ENCODE data around the gene KRTAP5-11.
A peak's percentile ranks its signal among the peaks of the same experiment; 100 is the strongest.

KRTAP5-11 gene

DNA sequence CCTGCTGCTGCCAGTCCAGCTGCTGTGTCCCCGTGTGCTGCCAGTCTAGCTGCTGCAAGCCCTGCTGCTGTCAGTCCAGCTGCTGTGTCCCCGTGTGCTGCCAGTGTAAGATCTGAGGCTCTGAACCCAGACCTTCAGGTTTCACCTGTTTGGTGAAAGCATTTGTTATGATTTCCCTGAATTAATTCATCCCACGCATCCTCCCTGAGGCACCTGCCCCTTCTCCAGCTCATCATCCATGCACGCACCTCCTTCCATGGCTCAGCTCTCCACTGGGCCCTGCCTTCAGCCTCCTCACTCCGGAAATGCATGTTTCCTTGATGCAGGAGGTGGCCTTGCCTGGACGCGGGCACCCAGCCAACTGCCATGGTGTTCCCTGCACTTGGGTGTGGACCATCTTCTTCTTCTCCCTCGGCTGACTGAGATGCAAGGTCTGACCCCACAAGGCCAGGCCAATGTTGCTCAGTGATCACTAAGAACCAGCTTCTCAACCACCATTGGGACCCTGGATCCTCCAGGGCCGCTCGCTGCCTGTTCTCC lies 16.5 kb downstream of the KRTAP5-11 start:
- ChIA-PET POLR2A (no interaction called here), CTCF (no interaction called here)
- DNase-seq (ENCODE audit: extremely low spot score), result no peak
- TF ChIP-seq LEF1 (IDR thresholded peaks at IDR 0.05; ENCODE audit: borderline replicate concordance), result no peak
- no peak for TF ChIP-seq BHLHE40 (IDR thresholded peaks at IDR 0.05; ENCODE audit: borderline replicate concordance)
- no peak for TF ChIP-seq SP1 (IDR thresholded peaks at IDR 0.05)
- TF ChIP-seq TARDBP (IDR thresholded peaks at IDR 0.05), result no peak
- TF ChIP-seq SUZ12 (IDR thresholded peaks at IDR 0.05), result no peak
- TF ChIP-seq ZNF384 (IDR thresholded peaks at IDR 0.05), result no peak
- TF ChIP-seq ELF4 (IDR thresholded peaks at IDR 0.05), result no peak
- TF ChIP-seq FOXK2 (IDR thresholded peaks at IDR 0.05), result no peak
- TF ChIP-seq FOXM1 (IDR thresholded peaks at IDR 0.05; ENCODE audit: borderline replicate concordance), result no peak
- TF ChIP-seq FOXA1 (IDR thresholded peaks at IDR 0.05), result no peak
- no peak for TF ChIP-seq HDGF (IDR thresholded peaks at IDR 0.05; ENCODE audit: borderline replicate concordance)
- TF ChIP-seq NFRKB (IDR thresholded peaks at IDR 0.05), result no peak
- no peak for TF ChIP-seq ARNT (IDR thresholded peaks at IDR 0.05)
- TF ChIP-seq, protein P1, sequence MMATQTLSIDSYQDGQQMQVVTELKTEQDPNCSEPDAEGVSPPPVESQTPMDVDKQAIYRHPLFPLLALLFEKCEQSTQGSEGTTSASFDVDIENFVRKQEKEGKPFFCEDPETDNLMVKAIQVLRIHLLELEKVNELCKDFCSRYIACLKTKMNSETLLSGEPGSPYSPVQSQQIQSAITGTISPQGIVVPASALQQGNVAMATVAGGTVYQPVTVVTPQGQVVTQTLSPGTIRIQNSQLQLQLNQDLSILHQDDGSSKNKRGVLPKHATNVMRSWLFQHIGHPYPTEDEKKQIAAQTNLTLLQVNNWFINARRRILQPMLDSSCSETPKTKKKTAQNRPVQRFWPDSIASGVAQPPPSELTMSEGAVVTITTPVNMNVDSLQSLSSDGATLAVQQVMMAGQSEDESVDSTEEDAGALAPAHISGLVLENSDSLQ (IDR thresholded peaks at IDR 0.05), result no peak
- no peak for TF ChIP-seq CTBP1 (IDR thresholded peaks at IDR 0.05; ENCODE audit: borderline replicate concordance)

DNA sequence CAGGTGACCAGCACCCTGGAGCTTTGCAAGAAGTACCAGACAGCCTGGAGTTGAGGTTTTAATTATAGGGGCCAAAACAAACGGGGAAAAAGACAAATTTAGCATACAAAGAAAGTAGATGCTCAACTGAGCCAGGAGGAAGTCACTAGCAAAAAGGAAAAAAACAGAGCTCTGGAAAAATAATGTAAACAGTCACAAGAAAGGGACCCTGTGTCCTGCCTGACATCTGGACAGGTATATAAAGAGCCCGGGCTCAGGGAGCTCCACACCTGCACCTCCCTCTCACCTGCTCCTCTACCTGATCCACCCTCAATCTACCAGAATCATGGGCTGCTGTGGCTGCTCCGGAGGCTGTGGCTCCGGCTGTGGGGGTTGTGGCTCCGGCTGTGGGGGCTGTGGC lies 17.4 kb downstream of the KRTAP5-11 start, which contains the start of gene KRTAP5-10:
TSS of gene KRTAP5-10 (plus strand) at position 301 of the 400 bp plus-strand sequence. CDS start at position 326, 25 bp downstream.
- no peak for TF ChIP-seq CTBP1 (IDR thresholded peaks at IDR 0.05; ENCODE audit: borderline replicate concordance)
- TF ChIP-seq BHLHE40 (IDR thresholded peaks at IDR 0.05; ENCODE audit: borderline replicate concordance), result no peak
- no peak for TF ChIP-seq SP1 (IDR thresholded peaks at IDR 0.05)
- no peak for TF ChIP-seq ARNT (IDR thresholded peaks at IDR 0.05)
- TF ChIP-seq, protein P1 (IDR thresholded peaks at IDR 0.05), result no peak
- no peak for TF ChIP-seq FOXM1 (IDR thresholded peaks at IDR 0.05; ENCODE audit: borderline replicate concordance)
- TF ChIP-seq TARDBP (IDR thresholded peaks at IDR 0.05), result no peak
- no peak for TF ChIP-seq HDGF (IDR thresholded peaks at IDR 0.05; ENCODE audit: borderline replicate concordance)
- no peak for TF ChIP-seq L3MBTL2 (conservative IDR thresholded peaks at IDR 0.05)
- no peak for TF ChIP-seq FOXA1 (IDR thresholded peaks at IDR 0.05)
- TF ChIP-seq ZNF384 (IDR thresholded peaks at IDR 0.05), result no peak
- no peak for TF ChIP-seq NFRKB (IDR thresholded peaks at IDR 0.05)
- TF ChIP-seq ELF4 (IDR thresholded peaks at IDR 0.05), result no peak
- TF ChIP-seq SUZ12 (IDR thresholded peaks at IDR 0.05), result no peak
- TF ChIP-seq FOXK2 (IDR thresholded peaks at IDR 0.05), result no peak
- TF ChIP-seq LEF1 (IDR thresholded peaks at IDR 0.05; ENCODE audit: borderline replicate concordance), result no peak
- ChIA-PET CTCF (no interaction called here), POLR2A (no interaction called here)
- DNase-seq (ENCODE audit: extremely low spot score), result no peak

DNA sequence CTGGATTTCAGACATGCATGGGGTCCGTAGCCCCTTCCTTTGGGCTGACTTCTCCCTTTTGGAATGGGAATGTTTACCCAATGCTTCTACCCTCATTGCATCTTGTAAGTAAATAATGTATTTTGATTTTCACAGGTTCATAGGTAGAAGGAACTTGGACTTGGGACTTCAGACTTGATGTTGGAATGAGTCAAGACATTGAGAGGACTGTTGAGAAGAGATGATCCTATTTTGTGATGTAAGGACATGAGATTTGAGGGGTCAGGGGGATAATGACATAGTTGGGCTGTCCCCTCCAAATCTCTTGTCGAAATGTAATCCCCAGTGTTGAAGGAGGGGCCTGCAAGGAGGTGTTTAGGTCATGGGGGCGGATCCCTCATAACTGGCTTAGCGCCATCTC lies 18.2 kb downstream of the KRTAP5-11 start:
- no peak for DNase-seq (ENCODE audit: extremely low spot score)
- ChIA-PET POLR2A (no interaction called here), CTCF (no interaction called here)
- no peak for TF ChIP-seq CTBP1 (IDR thresholded peaks at IDR 0.05; ENCODE audit: borderline replicate concordance)
- no peak for TF ChIP-seq ARNT (IDR thresholded peaks at IDR 0.05)
- no peak for TF ChIP-seq FOXK2 (IDR thresholded peaks at IDR 0.05)
- TF ChIP-seq BHLHE40 (IDR thresholded peaks at IDR 0.05; ENCODE audit: borderline replicate concordance), result no peak
- no peak for TF ChIP-seq ELF4 (IDR thresholded peaks at IDR 0.05)

DNA sequence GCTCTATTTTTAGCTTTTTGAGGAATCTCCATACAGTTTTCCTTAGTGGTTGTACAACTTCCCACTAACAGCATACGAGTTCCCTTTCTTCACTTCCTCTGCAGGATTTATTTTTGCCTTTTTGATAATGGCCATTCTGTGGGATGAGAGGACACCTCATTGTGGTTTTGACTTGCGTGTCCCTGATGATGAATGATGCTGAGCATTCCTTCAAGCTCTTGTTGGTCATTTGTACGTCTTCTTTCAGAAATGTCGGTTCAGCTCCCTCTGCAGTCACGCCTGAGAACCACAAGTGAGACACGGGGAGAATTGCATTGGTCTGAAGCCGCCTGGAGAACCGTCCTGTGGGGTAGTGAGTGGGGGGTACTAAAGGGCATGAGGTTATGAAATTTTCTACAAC lies 19.3 kb downstream of the KRTAP5-11 start:
- ChIA-PET POLR2A (no interaction called here), CTCF (interaction anchor here (0.9 to 1.8 kb wide), 2 partner anchors 10 to 17 kb away, joined by 3 to 10 read pairs; no protein-coding TSS in a partner anchor)
- DNase-seq (ENCODE audit: extremely low spot score), result peak; percentile 67
- TF ChIP-seq, protein P1 (IDR thresholded peaks at IDR 0.05), result 0 out of 2 replicates have a peak, but pooled peaks have one; percentile 26
- TF ChIP-seq FOXA1 (IDR thresholded peaks at IDR 0.05), result no peak

DNA sequence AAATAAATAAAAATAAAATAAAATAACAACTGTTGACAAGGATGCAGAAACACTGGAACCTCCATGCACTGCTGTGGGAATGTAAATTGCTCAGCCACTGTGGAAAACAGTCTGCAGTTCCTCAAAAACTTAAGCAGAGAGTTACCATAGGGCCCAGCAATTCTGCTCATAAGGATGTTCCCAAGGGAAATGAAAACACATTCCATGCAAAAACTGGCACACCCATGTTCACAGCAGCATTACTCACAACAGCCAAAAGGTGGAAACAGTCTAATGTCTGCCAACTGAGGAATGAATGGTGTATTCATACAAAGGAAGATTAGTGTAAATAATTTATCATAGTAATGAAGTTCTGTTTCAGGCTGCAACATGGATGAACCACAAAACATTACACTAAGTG lies 20.6 kb downstream of the KRTAP5-11 start:
- POLR2A ChIA-PET, result no interaction called here
- TF ChIP-seq LEF1 (IDR thresholded peaks at IDR 0.05; ENCODE audit: borderline replicate concordance) (no peak), CTBP1 (IDR thresholded peaks at IDR 0.05; ENCODE audit: borderline replicate concordance) (no peak), FOXM1 (IDR thresholded peaks at IDR 0.05; ENCODE audit: borderline replicate concordance) (no peak), FOXK2 (IDR thresholded peaks at IDR 0.05) (no peak), ARNT (IDR thresholded peaks at IDR 0.05) (no peak), ZNF384 (IDR thresholded peaks at IDR 0.05) (no peak), HDGF (IDR thresholded peaks at IDR 0.05; ENCODE audit: borderline replicate concordance) (no peak), BHLHE40 (IDR thresholded peaks at IDR 0.05; ENCODE audit: borderline replicate concordance) (no peak), TARDBP (IDR thresholded peaks at IDR 0.05) (no peak), SP1 (IDR thresholded peaks at IDR 0.05) (no peak), FOXA1 (IDR thresholded peaks at IDR 0.05) (no peak), ELF4 (IDR thresholded peaks at IDR 0.05) (no peak), L3MBTL2 (conservative IDR thresholded peaks at IDR 0.05) (no peak)
- TF ChIP-seq, protein P1 (IDR thresholded peaks at IDR 0.05), result no peak
- CTCF ChIA-PET, result no interaction called here
- DNase-seq (ENCODE audit: extremely low spot score), result no peak

DNA sequence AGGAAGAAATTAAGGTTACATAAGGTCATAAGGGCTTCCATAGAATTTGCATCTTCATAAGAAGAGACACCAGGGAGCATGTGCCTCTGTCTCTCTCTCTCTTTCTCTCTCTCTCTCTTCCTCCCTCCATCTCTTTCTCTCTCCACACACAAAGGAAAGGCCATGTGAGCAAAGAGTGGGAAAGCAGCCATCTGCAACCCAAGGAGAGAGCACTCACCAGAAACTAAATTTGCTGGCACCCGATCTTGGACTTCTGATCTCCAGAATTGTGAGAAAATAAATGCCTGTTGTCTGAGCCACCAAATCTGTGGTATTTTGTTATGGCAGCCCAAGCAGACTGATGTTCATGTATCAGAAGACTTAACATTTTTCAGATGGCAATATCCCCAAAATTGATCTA lies 23.7 kb downstream of the KRTAP5-11 start:
- no peak for TF ChIP-seq BHLHE40 (IDR thresholded peaks at IDR 0.05; ENCODE audit: borderline replicate concordance)
- TF ChIP-seq HDGF (IDR thresholded peaks at IDR 0.05; ENCODE audit: borderline replicate concordance), result no peak
- no peak for TF ChIP-seq FOXA1 (IDR thresholded peaks at IDR 0.05)
- TF ChIP-seq NFRKB (IDR thresholded peaks at IDR 0.05), result no peak
- TF ChIP-seq ELF4 (IDR thresholded peaks at IDR 0.05), result no peak
- no peak for TF ChIP-seq SUZ12 (IDR thresholded peaks at IDR 0.05)
- no peak for TF ChIP-seq CTBP1 (IDR thresholded peaks at IDR 0.05; ENCODE audit: borderline replicate concordance)
- no peak for TF ChIP-seq TARDBP (IDR thresholded peaks at IDR 0.05)
- no peak for TF ChIP-seq L3MBTL2 (conservative IDR thresholded peaks at IDR 0.05)
- TF ChIP-seq FOXK2 (IDR thresholded peaks at IDR 0.05), result no peak
- no peak for TF ChIP-seq LEF1 (IDR thresholded peaks at IDR 0.05; ENCODE audit: borderline replicate concordance)
- TF ChIP-seq ZNF384 (IDR thresholded peaks at IDR 0.05), result no peak
- TF ChIP-seq SP1 (IDR thresholded peaks at IDR 0.05), result no peak
- TF ChIP-seq FOXM1 (IDR thresholded peaks at IDR 0.05; ENCODE audit: borderline replicate concordance), result no peak
- TF ChIP-seq, protein P1 (IDR thresholded peaks at IDR 0.05), result no peak
- DNase-seq (ENCODE audit: extremely low spot score), result no peak
- ChIA-PET POLR2A (no interaction called here), CTCF (no interaction called here)
